Measurements from ENCODE around the gene ANKHD1.

Gene ANKHD1

GRCh38 chr5:140568443-140569063 lies 166.9 kb downstream of the ANKHD1 start:
- TF ChIP-seq CTCF (conservative IDR thresholded peaks at IDR 0.05): no peak
- H3K27ac ChIP-seq: no peak overlapping the region

GRCh38 chr5:140569197-140569596 lies 167.6 kb downstream of the ANKHD1 start:
- TF ChIP-seq CTCF (conservative IDR thresholded peaks at IDR 0.05): no peak
- no peak overlapping the region for H3K27ac ChIP-seq

- no peak for TF ChIP-seq CTCF (conservative IDR thresholded peaks at IDR 0.05)
- no peak overlapping the region for H3K27ac ChIP-seq
These were observed 168.4 kb downstream of the ANKHD1 start for GRCh38 chr5:140570058-140570457.

GRCh38 chr5:140570488-140570887 lies 168.9 kb downstream of the ANKHD1 start:
- no peak overlapping the region for H3K27ac ChIP-seq
- no peak for TF ChIP-seq CTCF (conservative IDR thresholded peaks at IDR 0.05)

GRCh38 chr5:140571105-140571504 lies 169.5 kb downstream of the ANKHD1 start:
- H3K27ac ChIP-seq: no peak overlapping the region
- TF ChIP-seq CTCF (conservative IDR thresholded peaks at IDR 0.05): no peak

GRCh38 chr5:140573683-140574082 lies 172.1 kb downstream of the ANKHD1 start:
- no peak for TF ChIP-seq CTCF (conservative IDR thresholded peaks at IDR 0.05)
- no peak overlapping the region for H3K27ac ChIP-seq

GRCh38 chr5:140574165-140574564 lies 172.5 kb downstream of the ANKHD1 start:
- no peak for TF ChIP-seq CTCF (conservative IDR thresholded peaks at IDR 0.05)
- H3K27ac ChIP-seq: no peak overlapping the region
